GM21526 (cell line): ENCODE measurements around the gene GALNT7.

Experiments
- ATAC-seq: cut with Tn5 transposase; IDR thresholded peaks from one replicate; pipeline ENCODE4 v1.9.1; 2021; ENCODE audit warnings: moderate library complexity; ENCODE audit not compliant: unreplicated experiment, low FRiP score

The GALNT7 gene

DNA sequence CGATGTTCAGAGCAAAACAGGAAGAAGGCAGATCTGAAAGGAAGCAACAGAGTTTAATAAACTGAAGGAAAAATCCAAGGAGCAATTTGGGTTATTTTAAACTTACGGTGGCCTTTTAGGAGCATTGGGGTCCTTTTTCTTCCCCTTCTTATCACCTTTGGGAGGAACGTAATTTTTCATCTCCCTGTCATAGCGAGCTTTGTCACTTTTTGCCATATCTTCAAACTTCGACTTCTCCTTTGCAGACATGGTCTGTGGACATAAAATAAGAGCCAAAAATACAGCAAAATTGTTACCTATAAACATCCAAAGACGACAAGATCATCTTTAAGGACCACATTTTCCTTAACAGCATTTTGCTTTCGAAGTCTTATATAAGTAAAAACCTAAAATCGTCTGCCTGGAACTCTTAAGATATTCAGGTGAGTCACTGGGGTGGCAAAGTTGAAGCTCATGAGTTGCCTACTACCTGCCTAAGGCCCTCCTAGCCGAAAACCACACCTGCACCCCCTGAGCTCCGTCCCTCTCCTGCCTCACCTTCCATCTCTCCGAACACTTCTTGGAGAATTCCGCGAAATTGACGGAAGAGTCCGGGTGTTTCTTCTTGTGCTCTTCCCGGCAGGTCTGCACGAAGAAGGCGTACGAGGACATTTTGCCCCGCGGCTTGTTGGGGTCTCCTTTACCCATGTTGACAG, 164.5 kb downstream of the GALNT7 start:
- no peak for ATAC-seq

- ATAC-seq: peak; percentile 3
These were observed 165.1 kb downstream of the GALNT7 start for GRCh38 chr4:173333658-173334084.

DNA sequence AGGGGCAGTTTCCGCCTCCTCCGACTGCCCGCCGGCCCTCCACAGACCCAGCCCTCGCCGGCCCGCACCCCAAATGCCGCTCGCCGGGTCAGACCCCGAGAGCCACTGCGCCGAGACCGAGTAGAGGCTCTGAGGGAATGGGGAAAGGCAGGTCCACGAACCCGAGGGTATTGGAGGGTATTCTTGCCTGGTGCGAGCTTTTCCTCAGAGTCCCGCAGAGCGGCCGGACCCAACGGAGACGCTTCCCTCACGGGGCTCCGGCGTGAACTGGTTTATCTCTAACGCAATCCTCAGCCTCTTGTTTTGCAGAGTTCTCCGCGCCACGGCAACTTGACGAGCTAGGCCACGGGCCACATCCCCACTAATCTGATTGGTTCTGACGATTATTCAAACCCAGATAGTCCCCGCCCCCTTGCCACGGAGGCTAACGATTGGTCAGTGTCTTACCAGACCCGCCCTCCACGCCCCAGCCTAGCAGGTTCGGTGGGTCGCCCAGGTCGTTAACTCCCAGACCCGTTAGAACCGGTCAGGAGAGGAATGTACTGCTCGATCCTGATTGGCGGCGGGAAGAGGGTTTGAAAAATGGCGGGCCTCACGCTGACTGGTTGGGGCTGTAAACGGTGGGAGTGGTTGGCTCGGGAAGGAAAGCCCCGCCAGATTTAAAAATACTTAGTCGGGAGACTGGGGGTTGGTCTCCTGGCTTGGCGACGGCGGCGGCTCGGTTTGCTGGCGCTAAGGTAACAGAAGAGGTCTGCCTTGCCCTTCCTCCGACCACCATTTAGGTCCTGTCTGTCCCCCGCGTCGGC, 165.7 kb downstream of the GALNT7 start, which contains the start of gene HMGB2:
HMGB2 (minus strand) TSS at position 274 of the 806 bp plus-strand sequence. CDS start 709 bp downstream, outside the sequence.
- ATAC-seq: peak; percentile 93

DNA sequence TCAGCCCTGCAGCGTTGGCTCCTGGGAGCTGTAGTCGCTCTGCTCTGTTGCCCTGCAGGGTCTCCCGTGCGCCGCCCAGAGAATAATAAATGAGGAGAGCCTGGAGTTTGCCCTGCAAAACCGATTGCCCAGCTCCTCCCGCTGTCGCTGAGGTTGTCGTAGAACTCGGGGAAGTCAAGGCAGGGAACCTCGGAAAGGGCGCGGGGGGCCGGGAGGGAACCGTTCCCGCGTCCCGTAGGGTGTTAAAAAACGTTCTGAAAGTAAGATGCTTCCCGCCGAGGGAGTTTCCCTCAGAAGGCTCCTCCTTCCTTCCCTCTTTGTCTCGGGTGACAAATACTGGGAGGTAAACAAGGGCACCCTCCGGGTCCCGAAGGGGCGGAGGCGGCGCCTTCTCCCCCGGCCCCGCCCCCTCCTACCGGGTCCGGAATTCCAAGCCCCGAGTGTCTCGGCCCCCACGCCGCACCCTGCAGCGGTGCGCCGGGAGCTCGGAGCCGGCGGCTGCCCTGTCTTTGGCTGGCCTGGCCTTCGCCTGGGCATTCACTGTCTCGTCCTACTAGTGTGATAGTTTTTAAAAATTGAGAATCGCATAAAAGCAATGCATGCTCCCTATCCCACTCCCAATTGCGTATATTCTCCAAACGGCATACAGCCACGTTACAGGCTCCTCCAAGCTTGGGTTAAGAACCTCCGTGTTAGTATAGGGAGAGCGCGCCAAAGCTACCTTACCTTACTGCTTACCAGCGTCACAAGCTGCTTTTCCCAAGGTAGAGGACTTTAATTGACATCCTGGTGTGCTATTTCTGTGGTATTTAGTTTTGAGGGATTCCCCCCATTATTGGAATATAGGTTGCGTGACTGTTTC, 166.5 kb downstream of the GALNT7 start:
- peak; percentile 30 for ATAC-seq

GRCh38 chr4:173337463-173337862, 168.9 kb downstream of the GALNT7 start:
- ATAC-seq: no peak

DNA sequence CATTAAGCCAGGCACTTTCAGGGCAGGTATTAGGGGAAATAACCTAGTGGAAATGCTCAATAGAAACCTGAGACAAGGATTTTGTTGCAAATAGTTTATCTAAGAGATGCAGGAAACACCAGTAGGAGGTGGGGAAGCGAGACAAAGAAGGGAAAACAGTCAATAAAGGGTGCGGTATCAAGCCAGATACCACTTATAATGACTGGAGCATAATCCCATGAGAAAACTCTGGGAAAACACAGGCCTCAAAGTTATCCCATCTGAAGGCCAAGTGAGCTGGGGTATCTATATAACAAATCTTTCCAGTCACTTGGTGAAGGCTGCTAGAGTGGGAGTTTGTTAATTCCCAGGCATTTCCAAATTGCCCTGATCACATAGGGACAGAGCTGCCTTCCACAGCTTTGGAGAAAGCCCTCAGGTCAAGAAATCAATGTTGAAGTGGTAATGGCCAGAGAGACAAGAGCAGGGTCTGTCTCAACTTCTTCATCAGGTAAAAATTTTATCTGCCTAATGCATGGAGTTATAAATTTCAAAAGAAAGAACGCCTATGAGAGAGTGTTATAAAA, 175.3 kb downstream of the GALNT7 start:
- no peak for ATAC-seq

DNA sequence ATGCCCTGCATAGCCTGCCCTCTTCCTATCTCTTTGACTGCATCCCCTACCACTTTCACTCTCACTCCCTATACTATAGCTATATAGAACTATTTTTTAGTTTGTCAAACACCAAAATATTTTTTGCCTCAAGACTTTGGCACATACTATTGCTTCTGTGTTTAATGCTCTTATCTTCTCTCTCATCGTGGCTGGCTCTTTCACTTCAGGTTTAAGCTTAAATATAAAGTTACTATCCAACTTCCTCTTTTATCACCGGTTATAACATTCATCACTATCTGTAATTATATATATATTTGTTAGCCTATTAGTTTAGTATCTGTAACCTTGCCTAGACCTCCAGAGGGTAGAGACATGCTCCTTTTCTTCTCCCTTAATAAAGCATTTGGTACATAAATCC, 177.0 kb downstream of the GALNT7 start:
- no peak for ATAC-seq

DNA sequence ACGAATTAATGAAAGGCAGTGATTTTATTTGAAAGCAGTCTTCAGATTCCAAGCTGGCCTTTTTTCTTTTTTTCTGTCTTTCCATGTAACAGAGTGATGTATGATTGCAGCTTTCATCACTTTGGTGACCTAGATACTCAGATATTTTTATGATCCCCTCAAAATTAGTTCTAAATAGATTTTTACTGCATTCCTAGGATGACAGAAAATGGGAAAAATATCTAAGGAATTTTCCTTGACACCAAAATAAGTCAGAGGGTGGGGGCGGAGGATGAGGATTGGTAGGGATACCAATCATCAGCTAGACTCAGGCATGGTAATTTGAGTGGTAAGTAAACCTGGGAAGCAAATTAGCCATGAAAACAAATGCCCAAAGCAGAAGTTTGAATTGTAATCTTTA, 177.5 kb downstream of the GALNT7 start:
- no peak for ATAC-seq

DNA sequence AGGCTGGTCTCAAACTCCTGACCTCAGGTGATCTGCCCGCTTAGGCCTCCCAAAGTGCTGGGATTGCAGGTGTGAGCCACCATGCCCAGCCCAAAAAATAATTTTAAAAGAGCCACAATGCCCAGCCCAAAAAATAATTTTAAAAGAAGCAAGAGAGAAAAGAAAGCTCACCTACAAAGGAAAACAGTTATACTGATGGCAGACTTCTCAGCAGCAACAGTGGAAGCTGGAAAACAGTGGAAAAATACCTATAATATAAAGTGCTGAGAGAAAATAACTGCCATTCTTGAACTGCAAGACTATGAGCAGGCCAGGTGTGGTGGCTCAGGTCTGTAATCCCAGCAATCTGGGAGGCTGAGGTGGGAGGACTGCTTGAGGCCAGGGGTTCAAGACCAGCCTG, 178.9 kb downstream of the GALNT7 start:
- ATAC-seq: no peak

DNA sequence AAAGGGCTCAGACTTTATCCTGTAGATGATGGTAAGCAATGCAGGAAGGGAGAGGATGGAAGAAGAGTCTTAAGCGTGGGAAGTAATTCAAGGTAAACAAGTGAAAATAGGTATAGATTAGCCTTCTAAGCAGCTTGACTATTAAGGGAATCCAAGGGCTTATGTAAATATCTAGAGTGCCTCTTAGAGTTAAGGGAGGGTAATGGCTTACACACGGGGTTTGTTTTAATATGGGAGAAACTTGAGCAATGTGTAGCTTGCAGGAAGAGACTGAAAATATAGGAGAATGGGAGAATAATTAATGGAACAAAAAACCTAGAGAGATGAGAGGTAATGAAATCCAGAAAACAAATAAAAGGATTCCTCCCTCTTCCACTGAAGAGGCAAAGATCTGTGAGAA, 189.3 kb downstream of the GALNT7 start:
- no peak for ATAC-seq

- no peak for ATAC-seq
These were observed 192.1 kb downstream of the GALNT7 start for GRCh38 chr4:173360587-173361221.

DNA sequence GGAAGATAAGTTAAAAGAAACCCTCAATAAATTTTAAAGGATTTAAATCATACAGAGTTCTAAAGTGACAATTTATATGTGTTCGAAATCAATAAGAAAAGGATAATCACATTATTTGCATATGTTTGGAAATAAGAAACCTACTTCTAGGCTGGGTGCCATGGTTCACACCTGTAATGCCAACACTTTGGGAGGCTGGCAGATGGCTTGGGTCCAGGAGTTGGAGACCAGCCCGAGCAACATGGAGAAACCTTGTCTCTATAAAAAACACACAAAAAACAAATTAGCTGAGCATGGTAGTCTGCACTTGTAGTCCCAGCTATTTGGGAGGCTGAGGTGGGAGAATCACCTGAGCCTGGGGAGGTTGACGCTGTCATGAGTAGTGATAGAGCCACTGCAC, 194.1 kb downstream of the GALNT7 start:
- ATAC-seq: no peak

DNA sequence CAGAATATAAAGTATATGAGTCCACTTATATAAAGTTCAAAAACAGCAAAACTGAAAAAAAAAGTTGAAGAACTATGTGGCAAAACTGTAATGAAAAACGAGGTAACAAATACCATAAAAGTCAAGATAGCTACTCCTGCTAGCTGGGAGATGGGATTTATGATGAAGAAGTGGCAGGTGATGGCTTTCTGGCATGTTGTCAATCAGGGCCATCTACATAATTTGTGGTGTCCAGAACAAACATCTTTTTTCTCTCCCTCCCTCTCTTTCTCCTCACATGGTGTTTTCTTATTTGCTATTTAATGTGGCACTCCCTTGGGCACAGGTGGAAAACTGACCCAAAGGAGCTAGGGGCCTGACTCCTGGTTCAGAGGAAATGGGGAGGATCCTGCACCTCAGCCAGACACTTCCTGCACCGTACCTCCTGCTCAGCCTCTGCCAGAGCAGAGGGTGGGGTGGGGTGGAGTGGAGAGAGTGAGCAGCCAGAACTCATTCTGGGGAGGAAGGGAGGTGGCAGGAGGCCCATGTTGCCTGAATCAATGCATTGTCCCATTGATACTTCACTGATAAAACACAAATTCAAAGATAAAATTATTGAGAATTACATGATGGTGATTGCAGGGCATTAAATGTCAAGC, 196.9 kb downstream of the GALNT7 start:
- ATAC-seq: no peak

DNA sequence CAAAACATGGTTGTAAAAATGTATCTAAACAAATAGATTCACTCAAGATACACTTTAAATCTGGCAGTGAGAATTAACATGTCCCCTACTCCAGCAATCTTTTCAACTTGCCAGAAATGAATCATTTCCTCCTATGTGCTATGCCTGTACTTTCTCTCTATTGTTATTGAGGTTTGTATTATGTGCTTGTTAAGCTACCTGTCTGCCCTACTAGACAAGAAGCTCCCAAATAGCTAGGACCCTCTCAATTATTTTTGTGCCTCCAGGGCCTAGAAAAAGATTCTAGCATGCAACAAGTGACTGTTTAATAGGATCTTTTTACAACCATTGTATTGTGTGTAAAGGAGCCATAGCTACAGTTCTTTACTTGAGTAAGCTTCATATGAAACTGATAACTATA, 198.7 kb downstream of the GALNT7 start:
- no peak for ATAC-seq

DNA sequence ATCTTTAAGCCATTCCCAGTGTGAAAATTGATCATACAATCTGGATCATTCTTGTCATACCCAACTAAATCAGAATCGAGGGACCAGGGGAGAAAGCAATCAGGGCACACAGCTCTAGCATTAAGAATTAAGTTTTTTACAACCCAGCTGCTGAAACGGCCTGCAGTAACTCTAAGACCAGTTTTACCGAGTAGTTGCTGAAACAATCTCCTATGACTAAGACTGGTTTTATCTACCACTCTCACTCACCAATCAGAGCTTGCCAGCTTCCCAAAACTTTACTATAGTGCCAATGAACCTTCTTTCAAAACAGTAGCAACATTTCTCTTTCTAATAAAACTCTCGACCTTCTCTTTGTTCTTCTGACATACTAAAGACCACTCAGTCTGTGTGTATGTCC, 199.3 kb downstream of the GALNT7 start:
- no peak for ATAC-seq

GRCh38 chr4:173370130-173370476, 201.5 kb downstream of the GALNT7 start:
- ATAC-seq: peak; percentile 4

GRCh38 chr4:173370477-173371291, 202.1 kb downstream of the GALNT7 start, which contains the start of gene SAP30:
Gene SAP30 (plus strand): TSS chr4:173370954. CDS start chr4:173371183, 229 bp downstream.
- ATAC-seq: peak; percentile 73

GRCh38 chr4:173371292-173372192, 202.9 kb downstream of the GALNT7 start:
- peak; percentile 26 for ATAC-seq
